Activated CD4-positive, alpha-beta T cell treated with anti-CD3 and anti-CD28 coated beads, Interleukin-2, amount 50 U/mL, for 48 hours (primary cell): ENCODE data around the gene ANTXRL.
"Not testable (repeated sequence)": the region's sequence is repeated elsewhere in the genome, so short reads cannot be mapped to it uniquely, and the experiment has no call there.

Experiments
- DNase-seq, 2 experiments: peaks; one replicate each; pipeline ENCODE4 v3.0.0-alpha.2; 2020

ANTXRL gene

DNA sequence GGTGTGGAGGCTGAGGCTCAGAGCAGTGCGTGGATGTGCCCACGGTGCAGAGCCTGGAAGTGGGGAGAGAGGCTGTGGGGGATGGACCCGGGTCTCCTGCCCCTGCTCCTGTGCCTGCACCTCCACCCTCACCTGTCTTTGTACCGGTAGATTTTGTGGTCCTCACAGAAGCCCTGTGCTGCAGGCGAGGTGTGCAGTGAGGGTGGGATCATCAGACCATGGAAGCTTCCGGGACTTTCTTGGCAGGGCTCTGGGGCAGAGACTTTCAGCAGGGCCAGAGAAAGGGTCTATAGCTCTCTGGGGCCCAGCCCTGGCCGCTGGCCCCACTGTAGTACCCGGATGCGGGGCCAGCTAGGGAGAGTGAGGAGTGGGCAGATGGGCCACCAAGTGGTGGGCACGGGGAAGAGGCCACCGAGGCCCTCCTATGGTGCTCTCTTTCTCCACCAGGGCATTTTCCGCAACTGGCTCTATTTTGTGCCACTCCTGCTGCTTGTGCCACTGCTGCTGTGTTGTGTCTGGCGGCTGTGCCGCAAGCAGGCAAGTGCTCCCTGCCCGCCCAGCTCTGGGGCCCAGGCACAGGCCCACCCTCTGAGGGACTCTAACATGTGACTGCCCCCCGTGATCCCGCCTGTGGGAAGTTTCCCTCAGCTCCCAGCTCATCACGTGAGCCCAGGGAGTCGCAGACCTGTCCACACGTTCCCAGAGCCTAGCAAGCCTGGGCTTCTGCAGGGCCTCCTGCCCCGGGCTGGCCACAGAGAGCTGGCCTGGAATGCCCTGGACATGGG is 22.1 kb downstream of the ANTXRL start:
- DNase-seq = peak in 1 of 2 experiments; percentile 2

DNA sequence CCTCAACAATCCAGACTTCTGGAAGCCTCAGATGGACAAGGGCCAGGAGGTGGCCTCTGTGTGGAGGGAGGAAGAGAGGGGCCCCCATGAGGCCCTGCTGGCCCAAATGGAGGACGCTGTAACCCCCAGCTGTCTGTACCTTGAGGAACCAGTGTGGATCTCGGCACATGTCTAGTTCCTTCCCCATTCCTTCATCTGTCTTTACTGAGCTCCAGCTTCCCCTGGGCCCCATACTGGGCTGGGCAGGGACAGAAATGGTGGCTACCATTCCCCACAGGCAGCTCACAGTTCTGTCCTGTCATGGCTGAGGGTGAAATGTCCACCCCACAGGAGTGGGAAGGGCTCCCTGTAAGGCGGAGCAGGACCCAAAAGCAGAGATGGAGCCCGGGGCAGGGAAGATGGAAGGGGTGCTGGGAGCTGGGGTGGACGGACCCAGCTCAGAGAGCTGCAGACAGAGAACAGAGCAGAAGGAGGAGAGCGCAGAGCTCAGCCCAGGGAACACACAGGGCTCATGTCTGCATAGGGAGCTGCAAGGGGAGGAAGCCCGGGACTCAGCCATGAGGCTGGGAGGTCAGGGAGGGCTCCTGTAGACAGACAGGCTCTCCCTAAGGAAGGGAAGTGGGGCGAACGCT is 22.8 kb downstream of the ANTXRL start:
- DNase-seq = peak in 1 of 2 experiments; percentile 2

DNA sequence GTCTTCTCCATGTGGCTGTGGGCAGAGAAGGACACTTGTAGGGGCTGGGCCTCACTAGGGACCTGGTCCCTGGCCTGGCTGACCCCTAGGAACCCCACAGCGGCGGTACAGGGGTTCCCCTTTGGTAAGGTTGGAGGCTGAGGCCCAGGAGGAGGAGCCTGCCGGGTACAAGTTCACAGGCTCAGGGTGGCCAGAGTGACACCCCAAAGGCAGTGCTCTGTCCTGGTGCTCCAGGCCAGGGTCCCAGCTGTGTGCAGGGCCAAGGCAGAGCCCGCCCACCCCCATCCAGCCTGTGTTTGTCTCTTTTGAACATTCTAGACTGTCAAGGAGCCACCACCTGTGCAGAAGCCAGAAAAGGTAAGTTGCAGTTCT is 23.3 kb downstream of the ANTXRL start:
- DNase-seq = no peak

DNA sequence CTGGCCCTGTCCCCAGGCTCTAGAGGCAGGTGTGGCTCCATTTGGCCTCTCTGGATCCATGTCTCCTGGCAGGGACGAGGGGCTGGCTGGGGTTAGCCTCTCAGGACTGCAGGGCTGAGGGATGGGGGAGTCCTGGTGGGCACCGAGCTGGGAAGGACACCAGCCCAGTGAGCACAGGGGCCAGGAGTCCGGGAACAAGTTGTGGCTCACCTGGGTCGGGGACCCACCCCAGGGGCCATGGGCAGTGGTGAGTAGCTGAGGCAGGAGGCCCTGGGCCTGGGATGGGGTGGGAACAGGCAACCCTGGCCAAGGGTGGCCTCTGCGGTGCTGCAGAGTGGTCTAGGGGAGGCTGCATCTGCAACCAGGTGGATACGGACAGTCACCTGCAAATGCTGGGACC is 24.1 kb downstream of the ANTXRL start:
- peak in 1 of 2 experiments; percentile 1 for DNase-seq

DNA sequence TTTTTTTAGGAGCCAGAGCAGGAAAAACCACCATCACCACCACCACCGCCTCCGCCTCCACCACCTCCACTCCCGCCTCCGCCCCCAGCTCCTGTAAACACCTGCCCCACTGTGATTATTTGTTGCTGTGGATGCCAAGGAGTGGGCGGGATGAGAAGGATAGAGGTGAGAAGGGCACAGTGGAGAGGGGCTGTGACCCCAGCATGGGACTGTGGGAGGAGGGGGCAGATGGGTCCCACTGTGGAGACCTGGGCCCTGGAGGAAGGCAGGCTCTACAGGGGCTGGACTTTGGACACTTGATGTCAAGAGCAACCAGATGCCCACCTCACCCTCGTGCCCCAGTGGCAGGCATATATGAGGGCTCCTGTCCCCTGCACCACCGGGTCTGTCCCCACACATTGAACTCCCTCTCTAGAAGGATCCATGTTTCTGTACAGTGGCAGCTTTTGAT is 24.7 kb downstream of the ANTXRL start:
- no peak for DNase-seq

DNA sequence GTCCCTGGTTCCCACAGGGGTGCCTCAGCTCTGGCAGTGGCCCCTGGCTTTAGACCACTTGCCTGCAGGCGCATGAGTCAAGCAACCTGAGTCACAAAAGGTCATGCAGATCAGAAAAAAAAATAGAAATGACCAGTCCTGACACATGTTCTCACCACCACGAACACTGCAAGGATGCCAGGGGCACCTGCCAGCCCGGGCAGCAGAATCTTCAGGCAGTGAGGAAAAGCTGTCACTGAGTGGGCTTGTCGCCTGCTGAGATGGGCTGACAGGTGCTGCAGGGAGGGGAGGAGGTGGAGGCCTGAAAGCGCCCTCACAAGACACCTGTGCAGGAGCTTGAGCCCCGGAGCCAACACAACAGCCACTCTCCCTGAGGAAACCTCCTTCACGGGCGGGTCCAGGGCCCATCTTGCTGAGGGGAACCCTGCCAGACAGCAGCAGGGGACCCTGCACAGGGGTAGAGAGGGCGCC is 25.2 kb downstream of the ANTXRL start:
- DNase-seq = peak in 1 of 2 experiments; percentile 1

DNA sequence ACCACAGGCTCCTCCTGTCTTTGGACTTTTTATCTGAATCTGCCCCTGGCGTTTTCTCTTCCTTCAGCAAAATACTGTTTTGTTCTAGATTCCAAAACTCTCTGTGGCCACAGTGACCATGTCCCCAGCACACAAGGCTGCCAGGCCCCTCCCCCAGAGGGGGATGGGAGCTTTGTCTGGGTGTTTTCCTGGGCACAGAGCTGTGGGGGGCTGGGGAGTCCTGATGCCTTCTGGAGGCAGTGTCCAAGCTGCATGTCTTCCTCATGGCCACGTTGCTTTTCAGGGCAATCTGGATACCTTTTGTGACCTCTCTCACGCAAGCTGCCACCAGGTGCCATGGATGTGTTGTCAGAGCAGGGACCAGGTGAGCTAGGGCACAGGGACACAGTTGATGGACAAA is 26.2 kb downstream of the ANTXRL start:
- DNase-seq = no peak

DNA sequence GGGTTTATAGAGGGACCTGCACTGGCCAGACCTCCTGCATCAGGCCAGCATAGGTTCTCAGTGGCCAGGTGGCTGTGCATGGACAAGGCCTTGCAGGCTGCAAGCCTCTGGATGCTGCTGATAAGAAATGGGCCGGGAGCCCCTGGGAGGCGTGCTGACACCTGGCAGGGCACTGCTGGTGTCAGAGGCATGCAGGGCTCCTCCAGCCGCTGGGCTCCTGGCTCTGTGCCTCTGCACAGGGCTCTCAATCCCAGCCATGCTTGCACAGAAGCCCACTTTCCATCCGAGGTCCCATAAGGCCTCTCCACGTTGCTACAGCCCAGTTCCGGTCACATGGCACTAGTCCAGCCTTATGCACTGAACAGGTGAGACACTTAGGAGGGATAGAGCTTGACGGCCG is 27.3 kb downstream of the ANTXRL start:
- peak in 1 of 2 experiments; percentile 1 for DNase-seq

DNA sequence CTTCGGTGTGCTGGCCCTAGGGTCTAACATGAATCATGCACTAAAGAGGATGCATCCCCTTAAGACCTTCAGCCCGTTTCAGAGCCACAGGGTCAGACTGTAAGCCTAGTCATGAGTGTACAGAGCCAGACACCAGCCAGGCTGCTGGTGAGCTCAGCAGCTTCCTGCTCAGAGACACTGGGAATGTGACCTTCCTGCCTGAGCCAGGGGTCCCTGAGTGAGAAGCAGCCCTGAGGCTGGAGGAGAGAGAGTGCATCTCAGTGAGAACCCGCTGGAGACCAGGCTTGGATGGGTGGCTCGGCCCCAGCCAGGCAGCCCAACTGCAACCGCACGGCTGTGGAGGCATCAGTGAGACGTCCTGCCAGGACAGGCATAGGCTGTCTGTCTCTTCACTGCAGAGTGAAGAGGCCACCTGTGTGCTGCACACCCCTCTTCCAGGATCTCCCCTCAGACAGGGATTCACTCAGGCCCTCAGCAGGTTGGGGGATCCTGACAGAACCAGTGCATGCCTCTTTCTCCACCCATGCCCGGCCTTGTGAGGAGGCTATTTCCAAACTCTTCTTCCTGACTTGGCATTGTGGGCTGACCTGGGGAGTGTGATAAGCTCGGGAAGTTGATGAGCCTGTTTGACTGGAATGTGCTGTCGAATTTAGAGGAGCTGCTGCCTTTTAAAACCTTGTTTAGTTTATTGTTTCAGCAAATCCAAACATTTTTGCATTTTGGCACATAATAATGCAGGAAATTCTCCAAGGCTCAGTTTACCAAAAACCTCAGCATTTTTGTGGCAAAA is 28.5 kb downstream of the ANTXRL start:
- DNase-seq = not testable (repeated sequence)

DNA sequence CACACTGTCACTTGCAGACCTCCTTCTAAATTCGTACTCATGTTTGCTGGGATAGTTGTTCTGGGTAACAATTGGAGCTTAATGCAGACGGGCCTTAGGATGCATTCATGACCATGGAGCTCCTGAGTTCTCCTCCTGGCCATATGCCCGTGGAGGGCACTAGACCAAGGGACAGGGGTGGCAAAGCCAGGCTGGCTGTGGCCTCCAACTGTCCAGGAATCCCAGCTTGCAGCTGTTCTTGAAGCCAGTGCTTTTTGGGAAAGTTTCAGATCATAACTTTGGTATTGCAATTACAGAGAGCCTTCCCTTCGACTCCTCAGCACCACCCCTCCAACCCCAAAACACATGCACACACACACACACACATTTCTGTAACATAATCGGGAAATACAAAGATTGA is 30.6 kb downstream of the ANTXRL start:
- DNase-seq = no peak

DNA sequence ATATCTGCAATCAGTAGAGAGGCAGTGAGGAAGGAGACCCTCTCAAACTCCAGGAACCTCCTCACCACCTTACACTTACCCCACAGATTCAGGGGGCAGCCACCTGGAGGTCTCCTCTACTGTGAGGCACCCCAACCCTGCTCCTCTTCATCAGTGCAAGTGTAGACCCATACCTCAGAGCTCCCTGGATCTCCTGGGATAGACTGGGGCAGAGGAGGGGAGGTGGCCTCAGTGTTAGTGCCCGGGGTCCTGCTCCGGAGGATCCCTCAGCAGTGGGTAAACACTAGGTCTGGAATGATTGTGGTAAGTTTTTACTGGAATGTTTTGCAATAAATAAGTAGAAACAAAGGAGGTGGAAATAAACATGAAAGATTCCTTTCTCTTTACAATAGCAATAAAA is 31.1 kb downstream of the ANTXRL start:
- no peak for DNase-seq

DNA sequence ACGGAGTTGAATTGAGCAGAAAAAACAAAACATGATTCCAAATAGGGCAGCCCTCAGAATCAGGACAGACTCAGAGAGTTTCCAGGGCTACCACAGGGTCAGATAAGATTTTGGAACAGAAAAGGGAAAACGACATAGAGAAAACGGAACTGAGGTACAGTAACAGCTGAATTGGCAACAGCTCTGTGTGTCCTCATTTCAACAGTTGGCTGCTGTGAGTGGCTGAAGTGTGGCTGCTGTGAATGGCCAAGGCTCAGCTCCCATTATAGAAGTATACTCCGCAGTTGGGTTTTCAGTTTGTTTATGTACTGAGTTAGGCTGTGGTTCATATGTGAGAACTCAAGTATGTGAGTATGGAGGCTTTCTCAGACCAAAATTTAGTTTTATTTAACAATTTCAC is 32.0 kb downstream of the ANTXRL start:
- no peak for DNase-seq

DNA sequence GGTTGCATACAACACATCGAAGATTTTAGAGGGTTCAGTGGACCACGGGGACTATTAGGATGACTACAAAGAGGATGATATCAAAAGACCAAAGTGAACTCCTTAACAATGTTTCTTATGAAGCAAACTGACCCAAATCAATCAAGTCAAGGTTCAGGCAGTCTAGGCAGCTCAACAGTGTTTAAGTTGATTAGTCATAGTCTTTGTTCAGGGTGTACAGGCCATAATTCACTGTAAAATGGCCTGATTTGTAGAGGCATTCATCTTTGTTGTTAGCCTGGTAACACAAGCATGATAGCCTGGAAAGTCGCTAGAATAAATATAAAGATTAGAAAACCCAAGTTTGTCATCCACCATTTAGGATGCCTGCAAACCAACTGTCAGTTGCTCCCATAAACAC is 32.6 kb downstream of the ANTXRL start:
- DNase-seq = no peak

DNA sequence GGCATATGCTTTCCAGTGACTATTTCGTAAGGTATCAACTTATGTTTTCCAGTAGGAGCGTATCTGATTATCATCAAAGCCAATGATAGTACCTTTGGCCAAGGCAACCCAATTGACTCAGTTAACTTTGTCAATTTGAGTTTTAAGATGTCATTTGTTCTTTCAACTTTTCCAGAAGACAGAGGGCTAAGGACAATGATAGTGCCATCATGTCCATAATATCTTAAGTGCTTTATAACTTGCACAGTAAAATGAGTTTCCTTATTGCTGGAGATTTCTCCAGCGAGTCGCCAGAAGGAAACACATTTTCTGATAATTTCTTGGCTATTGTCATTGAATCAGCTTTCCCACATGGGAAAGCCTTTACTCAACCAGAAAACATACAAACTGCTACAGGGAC is 35.0 kb downstream of the ANTXRL start:
- no peak for DNase-seq

DNA sequence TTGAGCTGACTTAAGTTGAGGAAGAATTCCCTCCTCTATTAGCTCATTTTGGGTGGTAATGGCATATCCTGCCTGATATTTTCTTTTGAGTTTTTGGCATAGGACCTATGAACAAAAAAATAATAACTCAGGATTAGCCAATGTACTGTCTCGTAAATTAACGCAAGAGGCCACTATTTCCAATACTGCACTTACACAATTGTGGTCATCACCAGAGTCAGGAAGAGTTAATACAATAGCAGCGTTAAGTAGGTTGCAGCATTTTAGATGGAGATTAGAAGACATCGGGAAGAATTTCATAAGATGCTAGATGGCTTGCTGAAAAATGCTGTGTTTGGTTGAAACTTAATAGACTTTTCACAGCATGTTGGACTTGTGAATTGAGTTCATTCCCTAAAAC is 36.4 kb downstream of the ANTXRL start:
- DNase-seq = no peak

DNA sequence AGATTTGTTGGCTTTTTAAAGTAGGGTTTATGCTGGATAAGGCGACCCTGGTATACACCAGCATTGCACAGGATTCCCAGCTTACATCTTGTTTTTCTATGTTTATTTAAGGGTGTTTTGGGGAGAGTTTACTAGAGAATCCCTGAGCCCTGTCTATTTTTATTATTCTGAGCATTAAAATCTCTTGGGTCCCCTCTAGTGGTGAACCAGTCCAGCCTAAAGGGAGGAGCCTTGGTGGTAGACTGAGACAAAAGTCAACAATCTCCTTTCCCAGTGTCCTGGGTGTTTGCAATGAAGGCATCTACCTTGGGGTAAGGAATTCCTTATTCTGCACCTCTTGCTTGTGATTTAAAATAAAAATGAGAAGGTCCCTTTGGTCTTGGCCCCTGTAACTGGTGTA is 38.2 kb downstream of the ANTXRL start:
- no peak for DNase-seq

DNA sequence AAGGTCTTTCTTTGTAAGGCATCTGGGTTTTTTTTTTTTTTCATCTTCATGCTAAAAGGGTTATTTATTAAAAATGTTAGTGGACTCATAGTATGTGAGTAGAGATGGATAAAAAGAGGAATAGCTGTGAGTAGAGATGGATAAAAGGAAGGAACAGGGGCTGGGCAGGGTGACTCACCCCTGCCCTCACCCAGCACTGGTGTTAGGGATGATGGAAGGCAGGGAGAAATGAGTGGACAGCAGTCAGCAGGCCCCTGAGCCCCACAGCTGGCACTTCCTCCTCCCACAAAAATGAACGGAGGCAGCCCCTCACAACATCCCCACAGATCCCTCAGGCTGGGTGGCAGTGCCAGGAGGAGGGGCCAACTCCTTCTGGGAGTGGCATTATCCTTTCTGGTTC is 39.3 kb downstream of the ANTXRL start:
- DNase-seq = no peak

DNA sequence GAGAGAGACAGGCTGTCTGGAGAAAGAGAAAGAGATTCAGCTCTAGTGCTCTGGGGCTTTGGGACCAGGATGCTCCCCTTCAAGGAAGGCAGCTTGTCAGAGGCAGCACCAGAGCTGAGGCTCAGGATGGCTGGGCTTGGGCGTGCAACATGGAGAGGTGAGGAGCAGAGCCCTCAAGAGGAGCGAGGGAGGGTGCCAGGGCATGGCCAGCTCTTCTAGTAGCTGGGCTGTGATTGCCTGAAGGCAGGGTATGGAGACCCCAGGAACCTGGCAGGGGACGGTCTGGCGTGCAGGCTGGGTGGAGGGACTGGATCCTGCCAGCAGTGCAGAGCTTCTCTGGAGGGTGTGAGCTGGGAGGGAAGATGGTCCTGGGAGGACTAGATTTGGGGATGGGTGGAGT is 40.2 kb downstream of the ANTXRL start:
- no peak for DNase-seq

DNA sequence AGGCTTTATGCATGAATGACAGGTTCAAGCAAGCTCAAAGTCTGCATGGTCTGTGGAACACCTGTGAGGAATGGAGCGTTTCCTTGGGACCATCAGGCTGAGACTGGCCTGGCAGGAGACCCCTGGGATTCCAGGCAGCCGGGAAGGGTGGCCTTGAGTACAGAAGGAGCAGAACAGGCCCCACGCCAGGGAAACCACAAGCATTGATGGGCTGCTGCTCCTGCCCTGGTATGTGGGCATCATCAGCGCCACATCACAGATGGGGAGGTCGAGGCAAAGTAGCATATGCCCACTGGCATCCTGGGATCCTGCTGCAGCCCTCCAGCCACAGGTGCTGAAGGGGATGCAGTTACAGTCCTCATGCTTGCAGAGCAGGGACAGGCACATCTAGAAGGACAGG is 40.9 kb downstream of the ANTXRL start:
- DNase-seq = no peak

DNA sequence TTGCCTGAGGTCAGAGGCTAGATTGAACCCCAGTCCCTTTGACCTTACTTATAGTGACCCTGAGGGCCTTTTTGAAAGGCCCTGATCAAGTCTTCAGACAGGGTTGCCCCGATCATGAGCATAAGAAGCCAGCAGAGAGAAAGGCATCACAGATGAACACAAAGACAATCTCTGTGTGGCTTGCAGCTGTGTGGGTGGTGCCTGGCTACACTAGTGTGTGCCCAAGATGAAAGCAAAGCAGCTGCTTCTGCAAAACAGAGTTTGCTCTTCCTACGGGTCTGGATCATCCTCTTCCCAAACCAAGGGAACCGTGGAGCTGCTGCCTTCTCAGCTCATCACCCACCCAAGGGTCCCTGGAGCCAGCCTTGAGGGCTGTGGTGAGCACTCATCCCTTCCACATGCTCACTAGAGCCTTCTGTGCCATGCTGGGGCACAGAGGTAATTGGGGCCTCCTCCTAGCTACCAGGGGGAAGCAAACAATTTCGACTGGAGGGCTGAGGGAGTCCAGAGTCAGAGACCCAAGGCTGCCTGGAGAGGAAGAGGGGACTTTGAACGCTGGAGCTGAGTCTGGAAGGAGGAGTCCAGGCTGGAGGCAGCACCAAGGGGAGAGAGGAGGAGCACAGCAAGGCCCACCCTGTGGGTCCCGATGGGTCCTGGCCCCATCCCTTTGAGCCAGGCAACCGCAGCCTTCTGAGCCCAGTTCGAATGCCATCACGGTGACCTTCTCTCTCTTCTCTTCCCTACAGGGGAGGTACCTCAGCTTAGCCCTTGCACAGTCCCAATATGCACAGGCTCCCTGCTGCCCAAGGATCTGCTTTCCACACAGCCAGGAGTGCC is 42.3 kb downstream of the ANTXRL start:
- no peak for DNase-seq

DNA sequence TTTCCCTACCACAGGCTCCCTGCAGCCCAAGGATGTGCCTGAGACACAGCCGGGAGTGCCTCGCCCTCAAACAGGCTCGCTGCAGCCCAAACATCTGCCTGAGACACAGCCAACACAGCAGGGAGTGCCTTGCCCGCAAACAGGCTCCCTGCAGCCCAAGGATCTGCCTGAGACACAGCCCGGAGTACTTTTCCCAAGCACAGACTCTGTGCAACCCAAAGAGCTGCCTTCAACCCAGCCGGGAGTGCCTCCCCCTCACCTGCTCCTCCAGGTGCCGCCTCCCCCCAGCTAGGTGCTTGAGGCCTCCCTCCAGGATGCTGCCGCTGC is 42.9 kb downstream of the ANTXRL start:
- DNase-seq = no peak

DNA sequence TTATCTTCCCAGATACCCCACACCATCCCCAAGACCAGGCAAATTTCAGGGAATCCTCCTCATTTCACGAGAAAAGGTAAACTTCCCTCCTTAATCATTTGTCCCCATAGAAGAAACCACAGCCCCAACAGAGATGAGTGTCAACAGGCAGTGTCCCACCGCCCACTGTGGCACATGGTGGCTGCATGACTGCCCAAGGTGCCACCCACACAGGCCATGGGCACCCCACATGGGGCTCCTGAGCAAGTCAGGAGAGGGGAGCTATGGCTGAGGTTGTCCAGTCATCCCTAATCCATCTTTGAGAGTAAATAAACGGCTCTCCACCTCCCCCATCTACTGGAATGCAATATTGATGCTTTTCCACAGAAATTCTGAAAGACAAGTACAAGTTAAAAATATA is 44.1 kb downstream of the ANTXRL start:
- DNase-seq = no peak

DNA sequence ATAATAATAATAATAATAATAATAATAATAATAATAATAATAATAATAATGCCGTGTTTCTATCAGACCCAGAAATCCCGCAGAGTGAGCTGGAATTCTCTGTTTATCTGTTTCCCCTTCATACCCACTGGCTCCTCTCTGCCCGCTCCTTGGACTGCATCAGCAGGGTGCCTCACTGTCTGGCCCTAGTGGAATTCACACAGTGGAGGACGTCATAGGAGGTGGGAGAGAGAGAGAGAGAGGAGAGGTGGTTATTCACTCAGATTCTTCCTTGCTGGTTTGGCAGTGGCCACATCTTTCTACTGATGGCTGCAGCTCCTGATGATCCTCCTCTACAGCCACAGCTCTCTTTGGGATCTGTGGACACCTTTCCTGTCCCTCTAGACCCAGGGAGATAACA is 78.7 kb downstream of the ANTXRL start:
- not testable (repeated sequence) for DNase-seq
